ENCODE data around the gene SRRM4.

- TF ChIP-seq EZH2 (IDR thresholded peaks at IDR 0.05; ENCODE audit: low read depth) (no peak), CTCF (conservative IDR thresholded peaks at IDR 0.05) (no peak)
Measured at GRCh38 chr12:119176267-119177055, 195.1 kb downstream of the SRRM4 start.

Measured in PC-9 (cell line).